Measurements from ENCODE around the gene RHOD.

Gene RHOD

GRCh38 chr11:67062526-67063373 is 6.1 kb downstream of the RHOD start:
- DNase-seq (ENCODE audit: low spot score): peak; percentile 57

- DNase-seq (ENCODE audit: low spot score): no peak
Observed at GRCh38 chr11:67066333-67066709, 9.7 kb downstream of the RHOD start.

GRCh38 chr11:67071420-67072284 is 15.0 kb downstream of the RHOD start:
- DNase-seq (ENCODE audit: low spot score): peak; percentile 11

GRCh38 chr11:67072295-67072694 is 15.6 kb downstream of the RHOD start:
- DNase-seq (ENCODE audit: low spot score): no peak

GRCh38 chr11:67073908-67074307 is 17.3 kb downstream of the RHOD start:
- DNase-seq (ENCODE audit: low spot score): no peak

GRCh38 chr11:67076202-67076601 is 19.6 kb downstream of the RHOD start:
- DNase-seq (ENCODE audit: low spot score): no peak

- no peak for DNase-seq (ENCODE audit: low spot score)
Observed at GRCh38 chr11:67079065-67079705, 22.5 kb downstream of the RHOD start.

GRCh38 chr11:67082071-67082791 is 25.6 kb downstream of the RHOD start:
- peak; percentile 36 for DNase-seq (ENCODE audit: low spot score)

GRCh38 chr11:67083786-67084366 is 27.2 kb downstream of the RHOD start:
- no peak for DNase-seq (ENCODE audit: low spot score)

GRCh38 chr11:67085617-67086016 is 29.0 kb downstream of the RHOD start:
- no peak for DNase-seq (ENCODE audit: low spot score)

GRCh38 chr11:67090717-67091116 is 34.1 kb downstream of the RHOD start:
- DNase-seq (ENCODE audit: low spot score): no peak

- DNase-seq (ENCODE audit: low spot score): no peak
Observed at GRCh38 chr11:67095214-67095507, 38.5 kb downstream of the RHOD start.

GRCh38 chr11:67098799-67099429 is 42.3 kb downstream of the RHOD start:
- DNase-seq (ENCODE audit: low spot score): no peak

GRCh38 chr11:67099831-67100324 is 43.2 kb downstream of the RHOD start:
- DNase-seq (ENCODE audit: low spot score): no peak

GRCh38 chr11:67102664-67103063 is 46.0 kb downstream of the RHOD start:
- no peak for DNase-seq (ENCODE audit: low spot score)

- no peak for DNase-seq (ENCODE audit: low spot score)
Observed at GRCh38 chr11:67105964-67106363, 49.3 kb downstream of the RHOD start.

- no peak for DNase-seq (ENCODE audit: low spot score)
Observed at GRCh38 chr11:67111261-67111660, 54.6 kb downstream of the RHOD start.

GRCh38 chr11:67113231-67113721 is 56.6 kb downstream of the RHOD start:
- DNase-seq (ENCODE audit: low spot score): no peak

GRCh38 chr11:67114275-67114896 is 57.7 kb downstream of the RHOD start:
- DNase-seq (ENCODE audit: low spot score): no peak

- DNase-seq (ENCODE audit: low spot score): no peak
Observed at GRCh38 chr11:67116758-67117105, 60.1 kb downstream of the RHOD start.

- no peak for DNase-seq (ENCODE audit: low spot score)
Observed at GRCh38 chr11:67117176-67117575, 60.5 kb downstream of the RHOD start.
